Neural cell (in vitro differentiated cells): ENCODE data around the gene ROR2. TPM values are rescaled to one million over a fixed set of nuclear protein-coding genes. Genes with fewer than 3 reads are reported as not detected.

Experiments used
- H2AFZ ChIP-seq: fragments of 200-600, 300-800 bp; sonication (generic), shearing (Covaris generic); 2 replicates; pipeline ENCODE4 v1.6.0; 2014; ENCODE audit warnings: low read depth, mild to moderate bottlenecking, antibody characterized with exemption, low read length, moderate library complexity
- H3F3A ChIP-seq: fragments of 200-600 bp; shearing (Covaris generic); 2 replicates; pipeline ENCODE4 v1.6.1; 2016; ENCODE audit warnings: mild to moderate bottlenecking, moderate library complexity, mixed read lengths, antibody characterized with exemption, low read length; ENCODE audit not compliant: insufficient read depth, poor library complexity, severe bottlenecking
- H3K27ac ChIP-seq: fragments of 200-600, 300-800 bp; sonication (generic), shearing (Covaris generic); 2 replicates; pipeline ENCODE4 v1.5.1; 2014; ENCODE audit warnings: mild to moderate bottlenecking, low read length, moderate library complexity
- H3K27me3 ChIP-seq: fragments of 300-800, 200-600 bp; sonication (generic), shearing (Covaris generic); 2 replicates; pipeline ENCODE4 v1.6.0; 2014; ENCODE audit warnings: mild to moderate bottlenecking, low read depth, low read length, moderate library complexity; ENCODE audit not compliant: insufficient read depth
- H3K36me3 ChIP-seq: fragments of 300-800, 200-600 bp; sonication (generic), shearing (Covaris generic); 2 replicates; pipeline ENCODE4 v1.5.1; 2014; ENCODE audit warnings: mild to moderate bottlenecking, antibody characterized with exemption, low read length, moderate library complexity; ENCODE audit not compliant: insufficient read depth
- H3K4me2 ChIP-seq: fragments of 300-800, 200-600 bp; sonication (generic), shearing (Covaris generic); 2 replicates; pipeline ENCODE4 v1.6.0; 2014; ENCODE audit warnings: mild to moderate bottlenecking, low read length
- H3K4me3 ChIP-seq: fragments of 300-800, 200-600 bp; sonication (generic), shearing (Covaris generic); 2 replicates; pipeline ENCODE4 v1.5.1; 2014; ENCODE audit warnings: mild to moderate bottlenecking, low read length, moderate library complexity
- H3K79me2 ChIP-seq: fragments of 200-600 bp; shearing (Covaris generic); replicated peaks from 2 replicates; pipeline ENCODE4 v1.6.0; 2014; ENCODE audit warnings: mild to moderate bottlenecking, low read length, moderate library complexity; ENCODE audit not compliant: insufficient read depth
- H3K9ac ChIP-seq: fragments of 300-800, 200-600 bp; sonication (generic), shearing (Covaris generic); 2 replicates; pipeline ENCODE4 v1.6.1; 2016; ENCODE audit warnings: mild to moderate bottlenecking, low read length, mixed read lengths
- H3K9me2 ChIP-seq: fragments of 200-600 bp; shearing (Covaris generic); 2 replicates; pipeline ENCODE4 v1.6.1; 2016; ENCODE audit warnings: mild to moderate bottlenecking, low read length, mixed read lengths; ENCODE audit not compliant: insufficient read depth
- H3K9me3 ChIP-seq: fragments of 200-600, 300-800 bp; sonication (generic), shearing (Covaris generic); 2 replicates; pipeline ENCODE4 v1.6.1; 2016; ENCODE audit warnings: mild to moderate bottlenecking, mixed run types, low read length, moderate library complexity, mixed read lengths
- H4K20me1 ChIP-seq: fragments of 200-600 bp; shearing (Covaris generic); 2 replicates; pipeline ENCODE4 v1.6.1; 2016; ENCODE audit warnings: mild to moderate bottlenecking, mixed run types; ENCODE audit not compliant: insufficient read depth
- EP300 ChIP-seq: fragments of 450-650 bp; conservative IDR thresholded peaks from 2 replicates; pipeline ENCODE4 v1.6.1; 2014; ENCODE audit warnings: antibody characterized with exemption, mild to moderate bottlenecking, moderate library complexity; ENCODE audit not compliant: poor library complexity, severe bottlenecking
- EZH2 ChIP-seq: fragments of 200-600, 300-800 bp; shearing (Covaris generic), sonication (generic); IDR thresholded peaks from 2 replicates; pipeline ENCODE4 v1.6.1; 2014; ENCODE audit warnings: antibody characterized with exemption, low read length, borderline replicate concordance, mild to moderate bottlenecking; ENCODE audit not compliant: insufficient read depth, poor library complexity, severe bottlenecking
- MXI1 ChIP-seq: fragments of 450-650 bp; conservative IDR thresholded peaks from 2 replicates; pipeline ENCODE4 v1.6.1; 2014; ENCODE audit warnings: antibody characterized with exemption, mild to moderate bottlenecking; ENCODE audit not compliant: poor library complexity, severe bottlenecking
- POLR2AphosphoS5 ChIP-seq: IDR thresholded peaks from 2 replicates; pipeline ENCODE4 v1.6.1; 2012
- RAD21 ChIP-seq: fragments of 450-650 bp; conservative IDR thresholded peaks from 2 replicates; pipeline ENCODE4 v1.6.1; 2014; ENCODE audit warnings: antibody characterized with exemption, mild to moderate bottlenecking, moderate library complexity
- SMC3 ChIP-seq: fragments of 450-650 bp; conservative IDR thresholded peaks from 2 replicates; pipeline ENCODE4 v1.6.1; 2014; ENCODE audit warnings: antibody characterized with exemption, mild to moderate bottlenecking, moderate library complexity; ENCODE audit not compliant: poor library complexity
- TAF1 ChIP-seq: IDR thresholded peaks from 2 replicates; pipeline ENCODE4 v1.6.1; 2012; ENCODE audit warnings: low read depth
- polyA plus RNA-seq: library from polyadenylated mRNA; depleted of rRNA; stranded (reverse); fragments of >200 nt; gene quantifications from 2 replicates; pipeline ENCODE4 v1.2.3, GENCODE V29; 2014
- TF ChIP-seq, protein P1 (sequence below): IDR thresholded peaks from 2 replicates; pipeline ENCODE4 v1.6.1; 2012; ENCODE audit warnings: borderline replicate concordance
- TF ChIP-seq, protein P2 (sequence below): fragments of 450-650 bp; IDR thresholded peaks from 2 replicates; pipeline ENCODE4 v1.5.1; 2014; ENCODE audit warnings: antibody characterized with exemption, mild to moderate bottlenecking, moderate library complexity; ENCODE audit not compliant: poor library complexity, severe bottlenecking

Gene ROR2
- polyA plus RNA-seq, 1 donor from 2014 or later: 0.33 TPM

DNA sequence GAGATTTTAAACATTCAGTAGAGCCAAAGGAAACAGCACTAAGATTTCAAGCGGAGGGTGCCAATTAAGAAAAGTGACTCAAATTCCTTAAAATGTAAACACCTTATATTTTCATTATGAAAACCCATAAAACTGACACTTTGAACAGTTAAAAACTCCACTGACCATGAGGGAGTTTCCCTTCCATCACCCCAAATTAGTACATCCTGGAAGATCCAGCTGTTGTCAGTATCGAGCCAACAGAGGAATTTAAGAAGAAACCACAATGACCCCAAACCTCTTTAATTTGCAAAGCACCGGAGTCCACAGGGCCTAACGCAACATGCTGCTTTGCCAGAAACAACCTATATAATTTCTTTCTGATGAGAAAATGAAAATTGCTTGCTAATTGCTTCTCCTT lies 41.3 kb downstream of the ROR2 start:
- H3K79me2 ChIP-seq: no peaks in the 10 kb centered on the region
- H3K27ac ChIP-seq: no peak overlapping the region
- H2AFZ ChIP-seq: no peak overlapping the region
- no peaks in the 10 kb centered on the region for H4K20me1 ChIP-seq
- H3K4me2 ChIP-seq: no peak overlapping the region
- no peak overlapping the region for H3K9ac ChIP-seq
- no peaks in the 10 kb centered on the region for H3K9me3 ChIP-seq
- no peaks in the 10 kb centered on the region for H3K27me3 ChIP-seq
- H3K9me2 ChIP-seq: no peaks in the 10 kb centered on the region
- H3F3A ChIP-seq: no peaks in the 10 kb centered on the region
- no peak overlapping the region for H3K4me3 ChIP-seq
- TF ChIP-seq MXI1 (no peak), SMC3 (no peak), EZH2 (no peak), TAF1 (no peak), EP300 (no peak), POLR2AphosphoS5 (no peak), RAD21 (no peak)
- TF ChIP-seq, protein P1, sequence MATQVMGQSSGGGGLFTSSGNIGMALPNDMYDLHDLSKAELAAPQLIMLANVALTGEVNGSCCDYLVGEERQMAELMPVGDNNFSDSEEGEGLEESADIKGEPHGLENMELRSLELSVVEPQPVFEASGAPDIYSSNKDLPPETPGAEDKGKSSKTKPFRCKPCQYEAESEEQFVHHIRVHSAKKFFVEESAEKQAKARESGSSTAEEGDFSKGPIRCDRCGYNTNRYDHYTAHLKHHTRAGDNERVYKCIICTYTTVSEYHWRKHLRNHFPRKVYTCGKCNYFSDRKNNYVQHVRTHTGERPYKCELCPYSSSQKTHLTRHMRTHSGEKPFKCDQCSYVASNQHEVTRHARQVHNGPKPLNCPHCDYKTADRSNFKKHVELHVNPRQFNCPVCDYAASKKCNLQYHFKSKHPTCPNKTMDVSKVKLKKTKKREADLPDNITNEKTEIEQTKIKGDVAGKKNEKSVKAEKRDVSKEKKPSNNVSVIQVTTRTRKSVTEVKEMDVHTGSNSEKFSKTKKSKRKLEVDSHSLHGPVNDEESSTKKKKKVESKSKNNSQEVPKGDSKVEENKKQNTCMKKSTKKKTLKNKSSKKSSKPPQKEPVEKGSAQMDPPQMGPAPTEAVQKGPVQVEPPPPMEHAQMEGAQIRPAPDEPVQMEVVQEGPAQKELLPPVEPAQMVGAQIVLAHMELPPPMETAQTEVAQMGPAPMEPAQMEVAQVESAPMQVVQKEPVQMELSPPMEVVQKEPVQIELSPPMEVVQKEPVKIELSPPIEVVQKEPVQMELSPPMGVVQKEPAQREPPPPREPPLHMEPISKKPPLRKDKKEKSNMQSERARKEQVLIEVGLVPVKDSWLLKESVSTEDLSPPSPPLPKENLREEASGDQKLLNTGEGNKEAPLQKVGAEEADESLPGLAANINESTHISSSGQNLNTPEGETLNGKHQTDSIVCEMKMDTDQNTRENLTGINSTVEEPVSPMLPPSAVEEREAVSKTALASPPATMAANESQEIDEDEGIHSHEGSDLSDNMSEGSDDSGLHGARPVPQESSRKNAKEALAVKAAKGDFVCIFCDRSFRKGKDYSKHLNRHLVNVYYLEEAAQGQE: no peak
- TF ChIP-seq, protein P2, sequence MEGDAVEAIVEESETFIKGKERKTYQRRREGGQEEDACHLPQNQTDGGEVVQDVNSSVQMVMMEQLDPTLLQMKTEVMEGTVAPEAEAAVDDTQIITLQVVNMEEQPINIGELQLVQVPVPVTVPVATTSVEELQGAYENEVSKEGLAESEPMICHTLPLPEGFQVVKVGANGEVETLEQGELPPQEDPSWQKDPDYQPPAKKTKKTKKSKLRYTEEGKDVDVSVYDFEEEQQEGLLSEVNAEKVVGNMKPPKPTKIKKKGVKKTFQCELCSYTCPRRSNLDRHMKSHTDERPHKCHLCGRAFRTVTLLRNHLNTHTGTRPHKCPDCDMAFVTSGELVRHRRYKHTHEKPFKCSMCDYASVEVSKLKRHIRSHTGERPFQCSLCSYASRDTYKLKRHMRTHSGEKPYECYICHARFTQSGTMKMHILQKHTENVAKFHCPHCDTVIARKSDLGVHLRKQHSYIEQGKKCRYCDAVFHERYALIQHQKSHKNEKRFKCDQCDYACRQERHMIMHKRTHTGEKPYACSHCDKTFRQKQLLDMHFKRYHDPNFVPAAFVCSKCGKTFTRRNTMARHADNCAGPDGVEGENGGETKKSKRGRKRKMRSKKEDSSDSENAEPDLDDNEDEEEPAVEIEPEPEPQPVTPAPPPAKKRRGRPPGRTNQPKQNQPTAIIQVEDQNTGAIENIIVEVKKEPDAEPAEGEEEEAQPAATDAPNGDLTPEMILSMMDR: no peak
- H3K36me3 ChIP-seq: no peaks in the 10 kb centered on the region

DNA sequence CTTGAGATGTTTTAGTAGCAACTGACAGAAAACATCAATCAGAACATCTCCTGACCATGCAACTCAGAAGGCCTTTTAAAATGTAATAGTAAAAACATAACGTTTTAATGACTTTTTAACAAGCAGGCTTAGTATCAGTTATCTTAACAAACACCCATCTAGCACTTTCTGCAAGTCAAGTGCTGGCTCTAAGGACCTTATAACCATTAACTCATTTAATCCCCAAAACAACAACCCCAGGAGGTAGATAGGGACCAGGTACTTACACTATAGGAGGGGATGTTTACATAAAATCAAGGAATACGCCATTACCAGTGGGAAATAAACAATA lies 41.8 kb downstream of the ROR2 start:
- Histone ChIP-seq H3K27me3 (no peaks in the 10 kb centered on the region), H3K9ac (no peak overlapping the region), H2AFZ (no peak overlapping the region), H3F3A (no peaks in the 10 kb centered on the region), H3K27ac (no peak overlapping the region), H3K36me3 (no peaks in the 10 kb centered on the region), H4K20me1 (no peaks in the 10 kb centered on the region), H3K9me3 (no peaks in the 10 kb centered on the region), H3K79me2 (no peaks in the 10 kb centered on the region), H3K4me3 (no peak overlapping the region), H3K9me2 (no peaks in the 10 kb centered on the region), H3K4me2 (no peak overlapping the region)
- TF ChIP-seq EZH2: no peak
- TF ChIP-seq RAD21: no peak
- TF ChIP-seq POLR2AphosphoS5: no peak
- TF ChIP-seq EP300: no peak
- TF ChIP-seq MXI1: no peak
- no peak for TF ChIP-seq TAF1
- TF ChIP-seq, protein P1: no peak
- TF ChIP-seq, protein P2: no peak
- no peak for TF ChIP-seq SMC3
